ENCODE measurements around the gene ZBTB21. TPM values are rescaled to one million over a fixed set of nuclear protein-coding genes. Genes with fewer than 3 reads are reported as not detected.

ZBTB21 gene
- total RNA-seq, 4 donors from 2014 or later: 7.0 to 18.4 (median 12.4) TPM

- TF ChIP-seq CTCF (IDR thresholded peaks at IDR 0.05; ENCODE audit: low read depth): no peak
Observed at GRCh38 chr21:41987310-41987709, 22.9 kb downstream of the ZBTB21 start.

GRCh38 chr21:41985662-41986416 lies 24.3 kb downstream of the ZBTB21 start:
- no peak for TF ChIP-seq CTCF (IDR thresholded peaks at IDR 0.05; ENCODE audit: low read depth)

- TF ChIP-seq CTCF (IDR thresholded peaks at IDR 0.05; ENCODE audit: low read depth): no peak
Observed at GRCh38 chr21:41983229-41983628, 26.9 kb downstream of the ZBTB21 start.

GRCh38 chr21:41980561-41980960 lies 29.6 kb downstream of the ZBTB21 start:
- no peak for TF ChIP-seq CTCF (IDR thresholded peaks at IDR 0.05; ENCODE audit: low read depth)

- TF ChIP-seq CTCF (IDR thresholded peaks at IDR 0.05; ENCODE audit: low read depth): no peak
Observed at GRCh38 chr21:41979751-41980369, 30.3 kb downstream of the ZBTB21 start.

- no peak for TF ChIP-seq CTCF (IDR thresholded peaks at IDR 0.05; ENCODE audit: low read depth)
Observed at GRCh38 chr21:41979335-41979734, 30.8 kb downstream of the ZBTB21 start.

GRCh38 chr21:41977034-41977950 lies 32.9 kb downstream of the ZBTB21 start:
- no peak for TF ChIP-seq CTCF (IDR thresholded peaks at IDR 0.05; ENCODE audit: low read depth)

All from subcutaneous adipose tissue (tissue), 4 donors.